Gastrocnemius medialis (tissue), 4 donors: ENCODE results near the gene TPRG1. TPM values are rescaled to one million over a fixed set of nuclear protein-coding genes. Genes with fewer than 3 reads are reported as not detected.

Experiments
- ATAC-seq, 2 donors: fragments of 150-250 bp; one replicate each; pipeline ENCODE4 v1.9.1; 2016
- DNase-seq, 2 donors: peaks; one replicate each; pipeline ENCODE4 v3.0.0-alpha.2; 2019
- H3K27ac ChIP-seq, 4 donors: fragments of 200-600 bp; sonication (generic); 1 replicate in 1 of 4; 2 replicates in 3 of 4; pipeline ENCODE4 v1.5.1; 2016 to 2018; ENCODE audit warnings: mild to moderate bottlenecking in 2 of 4, moderate library complexity in 1 of 4
- H3K27me3 ChIP-seq, 3 donors: fragments of 200-600 bp; sonication (generic) in 2 of 3; 1 replicate in 1 of 3; 2 replicates in 2 of 3; pipeline versions ENCODE4 v1.5.1 to v1.6.0; 2016 to 2019; ENCODE audit warnings: mild to moderate bottlenecking in 1 of 3, moderate library complexity in 1 of 3
- H3K36me3 ChIP-seq, 2 donors: fragments of 200-600 bp; sonication (generic) in 1 of 2; one replicate each; pipeline ENCODE4 v1.5.1; 2017 to 2018
- H3K4me1 ChIP-seq, 2 donors: fragments of 200-600 bp; sonication (generic) in 1 of 2; one replicate each; pipeline ENCODE4 v1.5.1; 2016 to 2017; ENCODE audit warnings: mild to moderate bottlenecking in 2 of 2
- H3K4me3 ChIP-seq, 4 donors: fragments of 200-600 bp; sonication (generic) in 3 of 4; 1 replicate in 1 of 4; 2 replicates in 3 of 4; pipeline ENCODE4 v1.5.1; 2016 to 2019; ENCODE audit warnings: mild to moderate bottlenecking in 2 of 4
- H3K9me3 ChIP-seq, 3 donors: fragments of 200-600 bp; sonication (generic) in 2 of 3; 1 replicate in 1 of 3; 2 replicates in 2 of 3; pipeline ENCODE4 v1.5.1; 2016 to 2019
- CTCF ChIP-seq, 5 experiments: fragments of 450-650 bp in 3 of 5; fragments of 200-600 bp in 2 of 5; sonication (generic) in 2 of 5; IDR thresholded peaks in 4 of 5; conservative IDR thresholded peaks in 1 of 5; 1 replicate in 4 of 5; 2 replicates in 1 of 5; pipeline ENCODE4 v1.5.1; 2016 to 2019; ENCODE audit warnings: antibody characterized with exemption in 5 of 5, mild to moderate bottlenecking in 3 of 5, moderate library complexity in 3 of 5
- POLR2A ChIP-seq, 2 donors: fragments of 450-650 bp; IDR thresholded peaks; one replicate each; pipeline ENCODE4 v1.6.1; 2017; ENCODE audit warnings: antibody characterized with exemption in 2 of 2, mild to moderate bottlenecking in 2 of 2, moderate library complexity in 2 of 2
- in situ Hi-C, 4 donors: fragments of 200-750 bp; cut with MboI; loops; one replicate each; pipeline versions ENCODE4 v1.15.0 to v1.8.0; 2017; ENCODE audit warnings: low sequenced_read_pairs in 4 of 4
- intact Hi-C: fragments of 100-400 bp; cut with DNase I; formaldehyde crosslinking; loops from one replicate; pipeline ENCODE4 v1.15.1; 2023; ENCODE audit warnings: low total_unique reads
- total RNA-seq, 4 donors: library from RNA; depleted of rRNA; stranded (reverse); fragments of >200 nt; gene quantifications; one replicate each; pipeline versions ENCODE4 v1.1.0 to v1.2.3, GENCODE V29; 2016

The TPRG1 gene
- total RNA-seq, 4 donors from 2014 or later, result 2.8 to 9.0 (median 3.2) TPM

- no peak for TF ChIP-seq POLR2A (IDR thresholded peaks at IDR 0.05)
- TF ChIP-seq CTCF (IDR thresholded peaks at IDR 0.05 in 4 of 5, conservative IDR thresholded peaks at IDR 0.05 in 1 of 5), result no peak
- no peaks in the 10 kb centered on the region for H3K27me3 ChIP-seq
- DNase-seq (no peak), ATAC-seq (no peak)
- in situ Hi-C loops, result loop anchor here in 1 of 4 donors (25.0 kb wide), 1 partner anchor 178 kb away; no protein-coding TSS in a partner anchor
- no peaks in the 10 kb centered on the region for H3K4me1 ChIP-seq
- intact Hi-C loops, result no loop called here
- H3K36me3 ChIP-seq, result no peaks in the 10 kb centered on the region
- no peaks in the 10 kb centered on the region for H3K9me3 ChIP-seq
- H3K27ac ChIP-seq, result no peak overlapping the region
- no peak overlapping the region for H3K4me3 ChIP-seq
Measured at GRCh38 chr3:189165092-189165612, 6.6 kb upstream of the TPRG1 start.

DNA sequence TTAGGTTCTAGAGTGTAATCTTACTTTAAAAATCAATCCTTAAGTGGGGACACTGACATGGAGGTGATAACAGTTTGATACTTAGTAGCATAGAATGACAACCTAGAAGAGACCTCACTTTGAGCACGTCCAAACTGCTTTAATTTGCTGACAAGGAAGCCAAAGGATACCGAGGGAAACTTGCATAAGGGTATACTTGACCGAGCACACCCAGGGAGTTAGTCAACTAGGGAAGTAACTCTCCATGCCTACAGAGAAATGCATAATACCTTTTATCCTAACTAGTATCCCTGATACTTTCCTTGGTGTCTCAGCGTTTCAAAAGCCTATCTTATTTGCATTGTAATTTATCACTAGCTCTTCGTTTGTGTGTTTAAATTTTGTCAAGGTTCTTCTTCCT is 5.5 kb upstream of the TPRG1 start:
- intact Hi-C loops, result no loop called here
- DNase-seq (no peak), ATAC-seq (no peak)
- Histone ChIP-seq H3K9me3 (no peaks in the 10 kb centered on the region), H3K4me1 (no peaks in the 10 kb centered on the region), H3K27ac (no peak overlapping the region), H3K4me3 (no peak overlapping the region), H3K36me3 (no peaks in the 10 kb centered on the region), H3K27me3 (no peaks in the 10 kb centered on the region)
- in situ Hi-C loops, result loop anchor here in 1 of 4 donors (25.0 kb wide), 1 partner anchor 179 kb away; no protein-coding TSS in a partner anchor
- TF ChIP-seq POLR2A (IDR thresholded peaks at IDR 0.05) (no peak), CTCF (IDR thresholded peaks at IDR 0.05 in 4 of 5, conservative IDR thresholded peaks at IDR 0.05 in 1 of 5) (no peak)

DNA sequence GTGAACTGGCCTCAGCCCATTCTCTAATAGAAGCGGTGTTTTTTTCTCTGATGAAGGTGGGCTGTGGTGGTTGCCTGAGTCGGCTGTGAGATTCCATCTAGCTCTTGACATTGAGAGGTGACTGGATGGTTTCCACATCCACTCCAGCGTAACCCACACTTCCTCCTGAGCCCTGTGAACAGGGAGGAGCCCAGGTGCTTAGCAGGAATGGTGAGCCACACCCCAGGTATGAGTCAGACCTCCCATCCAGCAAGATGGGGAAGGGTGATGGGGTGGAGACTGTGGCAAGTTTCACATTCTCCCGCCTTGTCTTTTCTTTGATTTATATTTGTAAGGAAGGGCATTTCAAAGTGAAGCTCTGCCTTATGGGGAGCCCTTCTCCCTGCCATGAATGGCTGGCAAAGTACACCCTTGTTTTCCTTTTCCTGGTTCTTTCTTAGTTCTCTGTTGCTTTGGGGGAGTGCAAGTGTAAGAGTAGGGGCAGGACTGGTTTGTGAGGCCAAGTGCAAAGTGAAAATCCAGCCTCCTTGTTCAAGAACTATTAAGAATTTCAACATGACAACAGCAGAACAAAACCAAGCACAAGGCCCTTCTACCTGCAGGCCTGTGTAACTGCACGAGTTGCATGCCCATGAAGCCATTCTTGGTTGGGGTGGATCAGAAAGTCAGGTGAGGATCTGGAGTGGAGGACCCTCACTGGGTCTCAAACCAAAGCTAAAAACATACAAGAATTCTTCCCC is 4.6 kb upstream of the TPRG1 start:
- in situ Hi-C loops, result loop anchor here in 1 of 4 donors (25.0 kb wide), 1 partner anchor 180 kb away; no protein-coding TSS in a partner anchor
- no peak for ATAC-seq

GRCh38 chr3:189168711-189169110 is 3.1 kb upstream of the TPRG1 start:
- in situ Hi-C loops, result loop anchor here in 1 of 4 donors (25.0 kb wide), 1 partner anchor 181 kb away; no protein-coding TSS in a partner anchor
- intact Hi-C loops, result no loop called here
- Histone ChIP-seq H3K27me3 (no peaks in the 10 kb centered on the region), H3K4me1 (no peaks in the 10 kb centered on the region), H3K36me3 (no peaks in the 10 kb centered on the region), H3K27ac (no peak overlapping the region), H3K4me3 (no peak overlapping the region), H3K9me3 (no peaks in the 10 kb centered on the region)
- DNase-seq, result no peak
- no peak for TF ChIP-seq POLR2A (IDR thresholded peaks at IDR 0.05)
- TF ChIP-seq CTCF (IDR thresholded peaks at IDR 0.05 in 4 of 5, conservative IDR thresholded peaks at IDR 0.05 in 1 of 5), result no peak
- no peak for ATAC-seq

More for the DNA sequence above, 4.6 kb upstream of the TPRG1 start:
- intact Hi-C loops, result no loop called here
- no peak for TF ChIP-seq POLR2A (IDR thresholded peaks at IDR 0.05)
- TF ChIP-seq CTCF (IDR thresholded peaks at IDR 0.05 in 4 of 5, conservative IDR thresholded peaks at IDR 0.05 in 1 of 5), result no peak
- no peak for DNase-seq
- H3K27me3 ChIP-seq, result no peaks in the 10 kb centered on the region
- no peaks in the 10 kb centered on the region for H3K36me3 ChIP-seq
- H3K27ac ChIP-seq, result no peak overlapping the region
- H3K4me1 ChIP-seq, result no peaks in the 10 kb centered on the region
- H3K4me3 ChIP-seq, result no peak overlapping the region
- H3K9me3 ChIP-seq, result no peaks in the 10 kb centered on the region
